ENCODE measurements around the gene TGFB2. TPM values are rescaled to one million over a fixed set of nuclear protein-coding genes. Genes with fewer than 3 reads are reported as not detected.

TGFB2 gene
- total and polyA plus RNA-seq, 10 donors = 0.24 to 5.5 (median 2.1) TPM

DNA sequence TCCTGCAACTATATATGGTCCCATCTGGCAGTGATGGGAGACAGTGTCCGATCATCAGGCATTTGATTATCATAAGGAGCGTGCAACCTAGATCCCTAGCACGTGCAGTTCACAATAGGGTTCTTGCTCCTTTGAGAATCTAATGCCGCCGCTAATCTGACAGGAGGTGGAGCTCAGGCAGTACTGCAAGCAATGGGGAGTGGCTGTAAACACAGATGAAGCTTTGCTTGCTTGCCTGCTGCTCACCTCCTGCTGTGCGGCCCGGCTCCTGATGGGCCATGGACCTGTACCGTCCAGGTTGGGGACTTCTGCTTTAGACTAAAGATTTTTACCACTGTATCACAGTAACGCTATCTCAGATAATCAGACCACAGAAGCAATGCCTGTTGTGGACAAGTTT lies 63.8 kb downstream of the TGFB2 start:
- DNase-seq = no peak
- WGBS, 5 donors = 73 to 85% (median 84%) methylated on average over 9 of the region's 9 CpGs
- intact Hi-C loops (cut with DNase I; ENCODE audit: low total_unique reads) = no loop called here
- Histone ChIP-seq H3K27ac (no peak overlapping the region), H3K27me3 (replicated peaks in 1 of 7) (no peaks in the 10 kb centered on the region), H3K9me3 (no peaks in the 10 kb centered on the region), H3K4me3 (no peak overlapping the region), H3K36me3 (no peaks in the 10 kb centered on the region), H3K4me1 (no peaks in the 10 kb centered on the region)
- no peak for TF ChIP-seq POLR2A (IDR thresholded peaks at IDR 0.05)
- TF ChIP-seq POLR2AphosphoS5 (IDR thresholded peaks at IDR 0.05) = no peak
- TF ChIP-seq, protein P1, sequence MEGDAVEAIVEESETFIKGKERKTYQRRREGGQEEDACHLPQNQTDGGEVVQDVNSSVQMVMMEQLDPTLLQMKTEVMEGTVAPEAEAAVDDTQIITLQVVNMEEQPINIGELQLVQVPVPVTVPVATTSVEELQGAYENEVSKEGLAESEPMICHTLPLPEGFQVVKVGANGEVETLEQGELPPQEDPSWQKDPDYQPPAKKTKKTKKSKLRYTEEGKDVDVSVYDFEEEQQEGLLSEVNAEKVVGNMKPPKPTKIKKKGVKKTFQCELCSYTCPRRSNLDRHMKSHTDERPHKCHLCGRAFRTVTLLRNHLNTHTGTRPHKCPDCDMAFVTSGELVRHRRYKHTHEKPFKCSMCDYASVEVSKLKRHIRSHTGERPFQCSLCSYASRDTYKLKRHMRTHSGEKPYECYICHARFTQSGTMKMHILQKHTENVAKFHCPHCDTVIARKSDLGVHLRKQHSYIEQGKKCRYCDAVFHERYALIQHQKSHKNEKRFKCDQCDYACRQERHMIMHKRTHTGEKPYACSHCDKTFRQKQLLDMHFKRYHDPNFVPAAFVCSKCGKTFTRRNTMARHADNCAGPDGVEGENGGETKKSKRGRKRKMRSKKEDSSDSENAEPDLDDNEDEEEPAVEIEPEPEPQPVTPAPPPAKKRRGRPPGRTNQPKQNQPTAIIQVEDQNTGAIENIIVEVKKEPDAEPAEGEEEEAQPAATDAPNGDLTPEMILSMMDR (IDR thresholded peaks at IDR 0.05 in 8 of 11, conservative IDR thresholded peaks at IDR 0.05 in 3 of 11) = no peak

GRCh38 chr1:218409946-218410510 lies 64.9 kb downstream of the TGFB2 start:
- Histone ChIP-seq H3K27me3 (replicated peaks in 1 of 7) (no peaks in the 10 kb centered on the region), H3K27ac (no peak overlapping the region), H3K36me3 (no peaks in the 10 kb centered on the region), H3K4me3 (no peak overlapping the region), H3K9me3 (no peaks in the 10 kb centered on the region), H3K4me1 (no peaks in the 10 kb centered on the region)
- no peak for DNase-seq
- no peak for TF ChIP-seq POLR2A (IDR thresholded peaks at IDR 0.05)
- TF ChIP-seq, protein P1 (IDR thresholded peaks at IDR 0.05 in 8 of 11, conservative IDR thresholded peaks at IDR 0.05 in 3 of 11) = no peak
- no peak for TF ChIP-seq POLR2AphosphoS5 (IDR thresholded peaks at IDR 0.05)
- intact Hi-C loops (cut with DNase I; ENCODE audit: low total_unique reads) = no loop called here
- WGBS, 5 donors = 79 to 85% (median 81%) methylated on average over 8 of the region's 8 CpGs

GRCh38 chr1:218411101-218411500 lies 66.0 kb downstream of the TGFB2 start:
- TF ChIP-seq POLR2AphosphoS5 (IDR thresholded peaks at IDR 0.05) (no peak), POLR2A (IDR thresholded peaks at IDR 0.05) (no peak)
- Histone ChIP-seq H3K9me3 (no peaks in the 10 kb centered on the region), H3K27ac (no peak overlapping the region), H3K27me3 (replicated peaks in 1 of 7) (no peaks in the 10 kb centered on the region), H3K36me3 (no peaks in the 10 kb centered on the region), H3K4me3 (no peak overlapping the region), H3K4me1 (no peaks in the 10 kb centered on the region)
- WGBS, 5 donors = 38 to 84% (median 73%) methylated on average over 1 of the region's 1 CpG
- no peak for DNase-seq
- intact Hi-C loops (cut with DNase I; ENCODE audit: low total_unique reads) = no loop called here

- WGBS, 5 donors = 87 to 93% (median 88%) methylated on average over 7 of the region's 7 CpGs
- TF ChIP-seq, protein P1 (IDR thresholded peaks at IDR 0.05 in 8 of 11, conservative IDR thresholded peaks at IDR 0.05 in 3 of 11) = no peak
- no peak for TF ChIP-seq POLR2A (IDR thresholded peaks at IDR 0.05)
- no peak for TF ChIP-seq POLR2AphosphoS5 (IDR thresholded peaks at IDR 0.05)
- intact Hi-C loops (cut with DNase I; ENCODE audit: low total_unique reads) = no loop called here
- H3K36me3 ChIP-seq = no peaks in the 10 kb centered on the region
- no peak overlapping the region for H3K27ac ChIP-seq
- no peak for DNase-seq
- no peaks in the 10 kb centered on the region for H3K4me1 ChIP-seq
- H3K27me3 ChIP-seq (replicated peaks in 1 of 7) = no peaks in the 10 kb centered on the region
- H3K4me3 ChIP-seq = no peak overlapping the region
- H3K9me3 ChIP-seq = peaks cover 0 to 9% (median 3%) of the 10 kb centered on the region in 8 donors
These were observed 67.0 kb downstream of the TGFB2 start for GRCh38 chr1:218412171-218412570.
